Peyer's patch (tissue), 4 donors: ENCODE data around the gene RBM18.

Experiments
- POLR2A ChIP-seq, 2 donors: fragments of 450-650 bp; IDR thresholded peaks; one replicate each; pipeline ENCODE4 v1.5.1; 2017; ENCODE audit warnings: antibody characterized with exemption in 2 of 2, mild to moderate bottlenecking in 2 of 2, moderate library complexity in 2 of 2
- TF ChIP-seq, protein P1 (sequence below), 6 experiments: fragments of 450-650 bp in 4 of 6; fragments of 200-600 bp in 2 of 6; sonication (generic) in 1 of 6; IDR thresholded peaks; one replicate each; pipeline ENCODE4 v1.5.1; 2017 to 2019; ENCODE audit warnings: antibody characterized with exemption in 6 of 6, mild to moderate bottlenecking in 3 of 6, moderate library complexity in 1 of 6

DNA sequence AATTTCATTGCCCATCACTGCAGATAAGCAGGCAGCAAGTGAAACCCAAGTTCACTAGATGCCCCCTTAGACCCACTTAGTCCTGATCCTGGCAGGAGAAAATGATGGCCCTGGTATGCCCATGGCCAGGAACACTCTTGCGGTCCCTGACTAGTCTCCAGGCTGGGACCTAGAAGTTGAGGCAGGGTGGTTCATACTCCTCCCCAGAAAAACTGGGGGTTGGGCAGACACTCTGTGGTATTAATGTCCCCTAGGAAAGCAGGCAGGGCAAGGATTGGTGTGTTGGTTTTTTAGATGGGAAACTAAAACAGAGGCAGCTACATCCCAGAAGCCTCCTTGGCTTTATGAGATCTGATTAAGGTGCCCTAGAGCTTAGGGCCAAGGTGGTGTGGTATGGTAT lies 49.0 kb downstream of the RBM18 start:
- TF ChIP-seq, protein P1, sequence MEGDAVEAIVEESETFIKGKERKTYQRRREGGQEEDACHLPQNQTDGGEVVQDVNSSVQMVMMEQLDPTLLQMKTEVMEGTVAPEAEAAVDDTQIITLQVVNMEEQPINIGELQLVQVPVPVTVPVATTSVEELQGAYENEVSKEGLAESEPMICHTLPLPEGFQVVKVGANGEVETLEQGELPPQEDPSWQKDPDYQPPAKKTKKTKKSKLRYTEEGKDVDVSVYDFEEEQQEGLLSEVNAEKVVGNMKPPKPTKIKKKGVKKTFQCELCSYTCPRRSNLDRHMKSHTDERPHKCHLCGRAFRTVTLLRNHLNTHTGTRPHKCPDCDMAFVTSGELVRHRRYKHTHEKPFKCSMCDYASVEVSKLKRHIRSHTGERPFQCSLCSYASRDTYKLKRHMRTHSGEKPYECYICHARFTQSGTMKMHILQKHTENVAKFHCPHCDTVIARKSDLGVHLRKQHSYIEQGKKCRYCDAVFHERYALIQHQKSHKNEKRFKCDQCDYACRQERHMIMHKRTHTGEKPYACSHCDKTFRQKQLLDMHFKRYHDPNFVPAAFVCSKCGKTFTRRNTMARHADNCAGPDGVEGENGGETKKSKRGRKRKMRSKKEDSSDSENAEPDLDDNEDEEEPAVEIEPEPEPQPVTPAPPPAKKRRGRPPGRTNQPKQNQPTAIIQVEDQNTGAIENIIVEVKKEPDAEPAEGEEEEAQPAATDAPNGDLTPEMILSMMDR (IDR thresholded peaks at IDR 0.05): no peak
- no peak for TF ChIP-seq POLR2A (IDR thresholded peaks at IDR 0.05)
